HepG2 (cell line): ENCODE measurements around the gene MKS1. TPM values are rescaled to one million over a fixed set of nuclear protein-coding genes. Genes with fewer than 3 reads are reported as not detected.

Experiments
- CEBPZ ChIP-seq: IDR thresholded peaks from 2 replicates; pipeline ENCODE4 v1.6.1; 2012; ENCODE audit warnings: low read length, improper control_type of control experiment
- ELF1 ChIP-seq: sonication (generic); formaldehyde crosslinking; IDR thresholded peaks from 2 replicates; pipeline ENCODE4 v1.4.0; 2020; ENCODE audit warnings: missing genetic modification reagents
- GZF1 ChIP-seq: sonication (generic); formaldehyde crosslinking; IDR thresholded peaks from 2 replicates; pipeline ENCODE4 v1.5.1; 2020; ENCODE audit warnings: mild to moderate bottlenecking, missing genetic modification reagents
- KDM2A ChIP-seq: sonication (generic); formaldehyde crosslinking; IDR thresholded peaks from 2 replicates; pipeline ENCODE4 v1.4.0; 2020; ENCODE audit warnings: low read depth, missing genetic modification reagents, borderline replicate concordance
- MIXL1 ChIP-seq: IDR thresholded peaks from 2 replicates; pipeline ENCODE4 v1.6.1; 2016
- TFE3 ChIP-seq: IDR thresholded peaks from 2 replicates; pipeline ENCODE4 v1.6.1; 2016
- TOPORS ChIP-seq: sonication (generic); formaldehyde crosslinking; IDR thresholded peaks from 2 replicates; pipeline ENCODE4 v1.8.0; 2023; ENCODE audit warnings: mild to moderate bottlenecking, missing genetic modification reagents
- ZBED4 ChIP-seq: sonication (generic); formaldehyde crosslinking; IDR thresholded peaks from 2 replicates; pipeline ENCODE4 v1.4.0; 2020; ENCODE audit warnings: missing genetic modification reagents, borderline replicate concordance
- ZNF224 ChIP-seq: sonication (generic); formaldehyde crosslinking; IDR thresholded peaks from 2 replicates; pipeline ENCODE4 v1.5.0; 2020; ENCODE audit warnings: mild to moderate bottlenecking, missing genetic modification reagents
- ZNF234 ChIP-seq: sonication (generic); formaldehyde crosslinking; conservative IDR thresholded peaks from 2 replicates; pipeline ENCODE4 v1.5.1; 2020; ENCODE audit warnings: mild to moderate bottlenecking, missing genetic modification reagents
- ZNF331 ChIP-seq: sonication (generic); formaldehyde crosslinking; IDR thresholded peaks from 2 replicates; pipeline ENCODE4 v1.4.0; 2020; ENCODE audit warnings: missing genetic modification reagents
- ZNF790 ChIP-seq: sonication (generic); formaldehyde crosslinking; IDR thresholded peaks from 2 replicates; pipeline ENCODE4 v1.8.0; 2022; ENCODE audit warnings: missing genetic modification reagents, mild to moderate bottlenecking, borderline replicate concordance
- polyA plus RNA-seq, 8 experiments: library from polyadenylated mRNA; depleted of rRNA in 3 of 8; stranded (reverse) in 7 of 8; unstranded in 1 of 8; fragments of >200 nt; fragmentation: Illumina TruSeq in 4 of 8; extraction: Trizol in 4 of 8; gene quantifications; 2 replicates each; pipeline versions ENCODE4 v1.2.1 to v1.2.3, GENCODE V29; 2011 to 2016; ENCODE audit warnings: low read depth in 4 of 8, missing spikeins in 1 of 8, mixed read lengths in 1 of 8; ENCODE audit not compliant: insufficient read depth in 1 of 8
- total RNA-seq, 5 experiments: library from RNA; depleted of rRNA; stranded (reverse); fragments of >200 nt; fragmentation: Illumina TruSeq; extraction: Trizol; gene quantifications; 2 replicates each; pipeline ENCODE4 v1.2.3, GENCODE V29; 2016; ENCODE audit warnings: low read depth in 1 of 5
- TF ChIP-seq, protein P1 (sequence below): sonication (generic); formaldehyde crosslinking; IDR thresholded peaks from 2 replicates; pipeline ENCODE4 v1.5.0; 2020; ENCODE audit warnings: mild to moderate bottlenecking, missing genetic modification reagents
- TF ChIP-seq, protein P2 (sequence below): sonication (generic); formaldehyde crosslinking; conservative IDR thresholded peaks from 2 replicates; pipeline ENCODE4 v1.5.0; 2020; ENCODE audit warnings: missing genetic modification reagents

The MKS1 gene
- total and polyA plus RNA-seq, 2 of the 13 experiments (the other 11 are each of a cell fraction or from before 2014, with no cell fraction given): 16.1 to 26.3 TPM

DNA sequence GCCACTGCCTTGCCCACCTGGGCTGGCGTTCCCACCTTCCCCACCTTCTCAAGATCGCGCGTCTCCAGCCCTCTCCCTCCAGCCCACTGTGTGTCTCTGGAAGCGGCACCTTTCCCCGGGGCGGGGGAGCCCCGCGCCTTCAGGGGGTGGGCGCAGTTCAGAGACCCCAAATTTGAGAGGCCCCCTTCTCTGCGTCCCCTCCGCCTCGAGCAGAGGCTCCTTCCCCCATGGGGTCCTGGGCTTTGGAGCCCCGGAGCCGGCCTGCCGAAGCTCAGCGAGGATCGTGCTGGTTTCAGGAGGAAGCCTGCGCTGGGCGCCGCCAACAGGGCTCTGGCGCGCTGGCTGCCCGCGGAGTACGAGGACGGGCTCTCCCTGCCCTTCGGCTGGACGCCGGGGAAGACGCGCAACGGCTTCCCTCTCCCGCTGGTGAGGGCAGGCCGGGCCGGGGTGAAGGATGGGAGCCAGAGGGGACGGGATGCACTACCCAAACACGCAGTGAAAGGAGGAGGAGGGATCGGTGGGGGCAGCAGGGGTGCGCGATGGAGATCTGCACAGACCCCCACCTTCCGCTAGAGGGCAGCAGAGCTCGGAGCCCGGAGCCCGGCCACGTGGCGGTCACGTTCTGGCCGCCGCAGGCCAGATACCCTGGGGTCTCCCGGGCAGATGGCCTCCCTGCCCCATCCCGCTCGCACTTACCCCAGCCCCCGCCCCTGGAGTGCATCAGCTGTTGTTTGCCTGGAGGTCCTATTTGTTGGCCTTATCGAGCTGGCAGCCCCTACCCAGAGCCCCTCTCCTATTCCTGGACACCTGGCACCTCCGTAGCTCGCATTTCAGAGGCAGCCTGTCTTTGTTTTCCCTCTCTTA lies 30.4 kb upstream of the MKS1 start (continued):
- TF ChIP-seq ZNF790 (CRISPR knock-in tag): 0 out of 2 replicates have a peak, but pooled peaks have one; percentile 59
- TF ChIP-seq ZNF224: no peak; the same call in 1 of the 2 replicates
- TF ChIP-seq TOPORS: 0 out of 2 replicates have a peak, but pooled peaks have one; percentile 79
- TF ChIP-seq CEBPZ: no peak
- TF ChIP-seq, protein P1, sequence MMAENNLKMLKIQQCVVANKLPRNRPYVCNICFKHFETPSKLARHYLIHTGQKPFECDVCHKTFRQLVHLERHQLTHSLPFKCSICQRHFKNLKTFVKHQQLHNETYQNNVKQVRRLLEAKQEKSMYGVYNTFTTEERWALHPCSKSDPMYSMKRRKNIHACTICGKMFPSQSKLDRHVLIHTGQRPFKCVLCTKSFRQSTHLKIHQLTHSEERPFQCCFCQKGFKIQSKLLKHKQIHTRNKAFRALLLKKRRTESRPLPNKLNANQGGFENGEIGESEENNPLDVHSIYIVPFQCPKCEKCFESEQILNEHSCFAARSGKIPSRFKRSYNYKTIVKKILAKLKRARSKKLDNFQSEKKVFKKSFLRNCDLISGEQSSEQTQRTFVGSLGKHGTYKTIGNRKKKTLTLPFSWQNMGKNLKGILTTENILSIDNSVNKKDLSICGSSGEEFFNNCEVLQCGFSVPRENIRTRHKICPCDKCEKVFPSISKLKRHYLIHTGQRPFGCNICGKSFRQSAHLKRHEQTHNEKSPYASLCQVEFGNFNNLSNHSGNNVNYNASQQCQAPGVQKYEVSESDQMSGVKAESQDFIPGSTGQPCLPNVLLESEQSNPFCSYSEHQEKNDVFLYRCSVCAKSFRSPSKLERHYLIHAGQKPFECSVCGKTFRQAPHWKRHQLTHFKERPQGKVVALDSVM (CRISPR knock-in tag): no peak
- no peak for TF ChIP-seq ELF1 (CRISPR knock-in tag)
- peak; percentile 77; the same call in 1 of the 2 replicates for TF ChIP-seq TFE3 (CRISPR knock-in tag)
- 0 out of 2 replicates have a peak, but pooled peaks have one; percentile 10 for TF ChIP-seq ZNF234 (CRISPR knock-in tag)
- peak; percentile 76 for TF ChIP-seq ZNF331 (CRISPR knock-in tag)
- TF ChIP-seq MIXL1: no peak
- peak; percentile 74; the same call in 1 of the 2 replicates for TF ChIP-seq KDM2A
- TF ChIP-seq, protein P2, sequence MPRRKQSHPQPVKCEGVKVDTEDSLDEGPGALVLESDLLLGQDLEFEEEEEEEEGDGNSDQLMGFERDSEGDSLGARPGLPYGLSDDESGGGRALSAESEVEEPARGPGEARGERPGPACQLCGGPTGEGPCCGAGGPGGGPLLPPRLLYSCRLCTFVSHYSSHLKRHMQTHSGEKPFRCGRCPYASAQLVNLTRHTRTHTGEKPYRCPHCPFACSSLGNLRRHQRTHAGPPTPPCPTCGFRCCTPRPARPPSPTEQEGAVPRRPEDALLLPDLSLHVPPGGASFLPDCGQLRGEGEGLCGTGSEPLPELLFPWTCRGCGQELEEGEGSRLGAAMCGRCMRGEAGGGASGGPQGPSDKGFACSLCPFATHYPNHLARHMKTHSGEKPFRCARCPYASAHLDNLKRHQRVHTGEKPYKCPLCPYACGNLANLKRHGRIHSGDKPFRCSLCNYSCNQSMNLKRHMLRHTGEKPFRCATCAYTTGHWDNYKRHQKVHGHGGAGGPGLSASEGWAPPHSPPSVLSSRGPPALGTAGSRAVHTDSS (CRISPR knock-in tag): no peak
- peak; percentile 23; the same call in 1 of the 2 replicates for TF ChIP-seq ZBED4 (CRISPR knock-in tag)
- TF ChIP-seq GZF1 (CRISPR knock-in tag): peak; percentile 87
